ENCODE data around the gene TMEM154. TPM values are rescaled to one million over a fixed set of nuclear protein-coding genes. Genes with fewer than 3 reads are reported as not detected.

The TMEM154 gene
- total and polyA plus RNA-seq, 11 donors, result 0.27 to 8.0 (median 1.6) TPM

GRCh38 chr4:152594978-152595925 lies 84.5 kb downstream of the TMEM154 start:
- H3K36me3 ChIP-seq, result no peaks in the 10 kb centered on the region
- H3K27me3 ChIP-seq, result no peaks in the 10 kb centered on the region
- H3K4me1 ChIP-seq, result peaks cover 0 to 12% (median 3%) of the 10 kb centered on the region in 12 donors
- H3K4me3 ChIP-seq, result no peak overlapping the region
- TF ChIP-seq CTCF (IDR thresholded peaks at IDR 0.05) (no peak), POLR2A (IDR thresholded peaks at IDR 0.05) (no peak)
- 71 to 82% (median 76%) methylated on average over 11 of the region's 11 CpGs for WGBS, 4 donors
- DNase-seq (no peak), ATAC-seq (no peak)
- intact Hi-C loops (cut with DNase I), result no loop called here
- H3K9me3 ChIP-seq, result no peaks in the 10 kb centered on the region
- no peak overlapping the region for H3K27ac ChIP-seq

DNA sequence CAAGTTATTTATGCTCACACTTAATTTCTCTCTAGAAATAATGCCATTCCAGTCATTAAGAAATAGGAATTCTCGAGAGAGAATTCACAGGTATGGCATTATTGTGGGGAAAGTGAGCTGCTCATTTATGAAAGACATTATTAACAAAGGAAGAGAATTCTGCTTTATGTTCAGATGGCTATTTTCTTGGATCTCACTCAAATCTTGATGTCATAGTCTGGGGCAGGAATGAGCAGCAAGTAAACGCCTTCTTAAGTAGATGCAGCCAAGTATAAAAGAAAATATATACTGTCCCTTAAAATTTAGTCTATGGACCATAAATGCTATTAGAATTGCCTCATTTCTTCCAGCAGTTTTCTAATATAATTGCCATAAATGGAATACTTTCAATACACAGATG lies 85.7 kb downstream of the TMEM154 start:
- DNase-seq, result no peak
- Histone ChIP-seq H3K27me3 (no peaks in the 10 kb centered on the region), H3K27ac (no peak overlapping the region), H3K36me3 (no peaks in the 10 kb centered on the region), H3K4me3 (no peak overlapping the region), H3K4me1 (peaks cover 0 to 12% (median 3%) of the 10 kb centered on the region in 12 donors), H3K9me3 (no peaks in the 10 kb centered on the region)
- ATAC-seq, result no peak
- TF ChIP-seq POLR2A (IDR thresholded peaks at IDR 0.05) (no peak), CTCF (IDR thresholded peaks at IDR 0.05) (no peak)
- intact Hi-C loops (cut with DNase I), result no loop called here
- WGBS, 4 donors, result 77 to 84% (median 79%) methylated on average over 2 of the region's 2 CpGs

DNA sequence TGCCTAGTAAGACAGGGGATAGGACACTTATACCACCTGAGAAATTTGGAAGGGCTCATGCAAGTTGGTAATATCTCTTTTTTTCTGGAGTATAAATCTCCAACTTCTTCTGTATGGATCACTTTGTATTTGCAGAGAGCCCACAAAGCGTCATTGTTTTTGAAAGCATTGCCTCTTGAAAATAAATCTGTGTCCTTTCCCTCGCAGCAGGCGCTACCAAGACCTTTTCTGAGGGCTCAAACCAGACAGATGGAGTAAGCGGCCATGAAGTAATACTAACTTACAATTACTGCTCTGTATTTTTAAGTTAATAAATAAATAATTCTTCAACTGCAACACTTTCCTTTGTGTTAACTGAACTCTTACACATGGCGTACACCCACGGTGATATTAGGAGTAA lies 87.9 kb downstream of the TMEM154 start:
- no peak for ATAC-seq
- intact Hi-C loops (cut with DNase I), result no loop called here
- no peak for TF ChIP-seq POLR2A (IDR thresholded peaks at IDR 0.05)
- no peak for TF ChIP-seq CTCF (IDR thresholded peaks at IDR 0.05)
- Histone ChIP-seq H3K27ac (no peak overlapping the region), H3K27me3 (no peaks in the 10 kb centered on the region), H3K9me3 (no peaks in the 10 kb centered on the region), H3K36me3 (no peaks in the 10 kb centered on the region), H3K4me3 (peak overlapping the region in 1 of 12 donors; percentile 25), H3K4me1 (peaks cover 0 to 12% (median 3%) of the 10 kb centered on the region in 12 donors)
- DNase-seq, result no peak
- WGBS, 4 donors, result 82 to 87% (median 85%) methylated on average over 6 of the region's 6 CpGs

- 3 to 8% (median 7%) methylated on average over 10 to 13 of the region's 13 CpGs for WGBS, 4 donors
- TF ChIP-seq POLR2A (IDR thresholded peaks at IDR 0.05) (no peak), CTCF (IDR thresholded peaks at IDR 0.05) (no peak)
- Histone ChIP-seq H3K4me1 (peaks cover 0 to 12% (median 3%) of the 10 kb centered on the region in 12 donors), H3K36me3 (no peaks in the 10 kb centered on the region), H3K27ac (peak overlapping the region in 1 of 12 donors; percentile 34), H3K4me3 (peak overlapping the region in 9 of 12 donors; percentile 15 to 36 (median 19)), H3K9me3 (no peaks in the 10 kb centered on the region), H3K27me3 (no peaks in the 10 kb centered on the region)
- DNase-seq (peak; percentile 27 to 73 (median 61)), ATAC-seq (peak; percentile 71 to 94 (median 79))
- intact Hi-C loops (cut with DNase I), result no loop called here
These were observed 88.4 kb downstream of the TMEM154 start for GRCh38 chr4:152591396-152591795.
